ENCODE measurements around the gene GPAT3.

- no peak for TF ChIP-seq CTCF (IDR thresholded peaks at IDR 0.05)
- TF ChIP-seq POLR2A (IDR thresholded peaks at IDR 0.05): no peak
- no peak for TF ChIP-seq POLR2AphosphoS5 (IDR thresholded peaks at IDR 0.05)
- no peak for TF ChIP-seq EP300 (IDR thresholded peaks at IDR 0.05)
These were observed 30.9 kb upstream of the GPAT3 start for GRCh38 chr4:83504996-83505395.
